Measurements from ENCODE around the gene ZDHHC13. TPM values are rescaled to one million over a fixed set of nuclear protein-coding genes. Genes with fewer than 3 reads are reported as not detected.

ZDHHC13 gene
- total and polyA plus RNA-seq, 12 donors: 6.0 to 9.4 (median 7.2) TPM

DNA sequence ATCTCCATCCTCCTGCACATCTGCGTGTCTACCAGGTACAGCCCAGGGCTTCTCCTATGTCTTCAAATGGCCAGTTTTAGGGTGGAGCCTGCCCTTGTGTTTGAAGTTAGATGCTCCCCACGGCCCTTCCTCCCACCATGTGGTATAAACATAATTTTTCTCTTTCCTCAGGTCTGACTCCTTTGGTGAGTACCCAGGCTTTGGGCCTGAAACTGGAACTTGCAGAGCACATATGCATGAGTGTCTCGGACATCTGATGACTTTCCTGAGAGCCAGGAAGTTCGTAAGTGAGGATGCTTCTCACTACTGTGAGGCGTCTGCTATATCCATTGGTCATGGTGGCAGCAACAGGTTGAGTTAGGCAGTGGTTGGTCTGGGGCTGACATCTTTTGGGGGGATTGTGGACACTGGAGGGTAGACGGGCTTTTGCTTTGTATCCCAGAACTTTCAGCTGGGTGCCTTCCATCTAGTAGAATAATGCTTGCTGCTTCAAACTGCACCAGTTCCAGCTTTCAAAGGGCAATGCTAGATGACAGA, 68.6 kb downstream of the ZDHHC13 start:
- Histone ChIP-seq H3K27me3 (no peaks in the 10 kb centered on the region), H3K4me1 (peaks cover 0 to 40% (median 4%) of the 10 kb centered on the region in 9 donors), H3K27ac (no peak overlapping the region), H3K36me3 (peaks cover 0 to 97% (median 21%) of the 10 kb centered on the region in 9 donors), H3K9me3 (no peaks in the 10 kb centered on the region), H3K4me3 (no peak overlapping the region)
- ATAC-seq (no peak), DNase-seq (no peak)
- no peak for TF ChIP-seq CTCF (IDR thresholded peaks at IDR 0.05)
- 60 to 63% methylated on average over 6 of the region's 6 CpGs for WGBS, 2 donors
- intact Hi-C loops (cut with DNase I): no loop called here

DNA sequence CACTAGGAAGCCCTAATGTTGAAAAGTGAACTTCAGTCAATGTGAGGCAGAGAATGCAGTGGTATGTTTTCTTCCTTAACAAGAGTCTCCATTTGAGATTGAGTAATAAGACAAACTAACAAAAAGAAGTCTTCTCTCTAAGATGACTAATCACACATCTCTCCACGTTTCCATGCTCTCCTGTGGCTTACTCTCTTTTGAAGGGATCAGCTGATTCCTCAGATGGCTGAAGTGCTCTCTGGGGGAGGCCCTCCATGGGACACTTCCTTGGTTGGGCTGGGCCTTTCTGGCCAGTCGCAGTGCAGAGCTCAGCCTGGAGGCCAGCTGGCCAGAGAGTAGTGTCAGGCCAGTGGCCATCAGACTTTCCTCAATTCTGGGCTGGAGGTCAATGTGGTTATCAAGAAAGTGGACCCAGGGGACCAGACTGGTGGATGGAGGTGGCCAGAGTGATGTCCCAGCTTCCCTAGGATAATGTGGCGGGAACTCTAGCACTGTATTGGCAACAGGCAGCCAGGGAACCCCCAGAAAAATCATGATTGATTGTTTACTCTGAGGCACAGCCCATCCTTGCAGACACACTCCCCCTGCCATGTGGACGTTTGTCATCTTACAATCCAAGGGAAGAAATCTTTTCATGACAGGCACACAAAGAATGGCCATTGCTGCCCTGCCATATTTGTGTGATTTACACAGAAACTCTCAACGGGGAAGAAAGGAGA, 70.3 kb downstream of the ZDHHC13 start:
- no peaks in the 10 kb centered on the region for H3K9me3 ChIP-seq
- TF ChIP-seq CTCF (IDR thresholded peaks at IDR 0.05): no peak
- ATAC-seq: no peak
- peaks cover 0 to 95% (median 21%) of the 10 kb centered on the region in 9 donors for H3K36me3 ChIP-seq
- H3K4me1 ChIP-seq: peaks cover 0 to 57% (median 13%) of the 10 kb centered on the region in 9 donors
- intact Hi-C loops (cut with DNase I): no loop called here
- peak overlapping the region in 1 of 10 donors; percentile 6 for H3K27ac ChIP-seq
- H3K27me3 ChIP-seq: no peaks in the 10 kb centered on the region
- DNase-seq: no peak
- 45 to 53% methylated on average over 5 of the region's 5 CpGs for WGBS, 2 donors
- no peak overlapping the region for H3K4me3 ChIP-seq

- intact Hi-C loops (cut with DNase I): no loop called here
- peaks cover 0 to 63% (median 15%) of the 10 kb centered on the region in 9 donors for H3K4me1 ChIP-seq
- H3K9me3 ChIP-seq: no peaks in the 10 kb centered on the region
- H3K27ac ChIP-seq: peak overlapping the region in 2 of 10 donors; percentile 6 to 24
- H3K27me3 ChIP-seq: no peaks in the 10 kb centered on the region
- 72% methylated on average over 9 of the region's 9 CpGs for WGBS, 2 donors
- no peak for TF ChIP-seq CTCF (IDR thresholded peaks at IDR 0.05)
- H3K4me3 ChIP-seq: no peak overlapping the region
- peaks cover 0 to 92% (median 21%) of the 10 kb centered on the region in 9 donors for H3K36me3 ChIP-seq
- ATAC-seq (no peak), DNase-seq (no peak)
Measured at GRCh38 chr11:19187833-19188258, 70.9 kb downstream of the ZDHHC13 start.

DNA sequence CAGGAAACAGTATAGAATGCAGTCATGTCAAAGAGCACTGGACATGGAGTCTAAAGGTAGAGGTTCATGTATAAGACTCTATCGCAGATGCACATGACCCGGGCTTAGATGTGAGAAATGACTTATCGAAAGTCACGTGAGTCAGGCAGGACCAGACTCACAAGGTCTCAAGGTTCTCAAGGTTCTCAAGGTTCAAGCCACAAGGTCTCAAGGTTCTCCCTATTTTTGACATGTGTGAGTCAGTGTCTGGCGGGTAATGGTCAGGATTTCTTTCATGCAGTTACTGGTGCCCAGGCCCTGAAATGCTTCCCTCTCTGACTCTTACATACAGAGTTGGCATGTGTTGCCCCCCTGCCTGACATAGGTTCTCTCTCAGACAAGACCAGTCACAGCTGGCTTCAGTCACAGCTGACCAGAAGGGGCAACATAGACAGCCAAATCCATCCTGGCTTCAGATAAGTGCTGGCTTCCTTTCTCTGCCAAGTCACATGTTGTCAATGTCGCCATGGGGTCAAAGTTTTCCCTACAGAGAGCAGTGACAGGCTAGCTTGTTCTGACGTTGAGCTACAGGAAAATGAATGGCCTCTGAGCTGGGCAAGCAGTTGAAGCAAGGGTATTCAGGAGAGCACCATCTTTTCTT, 74.7 kb downstream of the ZDHHC13 start:
- peaks cover 0 to 54% (median 21%) of the 10 kb centered on the region in 9 donors for H3K36me3 ChIP-seq
- H3K4me1 ChIP-seq: peaks cover 0 to 80% (median 24%) of the 10 kb centered on the region in 9 donors
- WGBS, 2 donors: 40 to 56% methylated on average over 7 of the region's 7 CpGs
- peak; percentile 50 to 88 (median 72) for ATAC-seq
- no peak overlapping the region for H3K4me3 ChIP-seq
- TF ChIP-seq CTCF (IDR thresholded peaks at IDR 0.05): peak in 3 of 9 donors; percentile 19 to 33 (median 26)
- H3K9me3 ChIP-seq: no peaks in the 10 kb centered on the region
- no peaks in the 10 kb centered on the region for H3K27me3 ChIP-seq
- intact Hi-C loops (cut with DNase I): no loop called here
- peak in 1 of 2 donors; percentile 68 for DNase-seq
- peak overlapping the region in 9 of 10 donors; percentile 11 to 95 (median 74) for H3K27ac ChIP-seq
